HG02938 (cell line): Measurements from ENCODE around the gene ADGRA1.
"Not testable (repeated sequence)": the region's sequence is repeated elsewhere in the genome, so short reads cannot be mapped to it uniquely, and the experiment has no call there.

Source experiments
- ATAC-seq: cut with Tn5 transposase; IDR thresholded peaks from one replicate; pipeline ENCODE4 v1.9.1; 2021; ENCODE audit warnings: mild to moderate bottlenecking, moderate library complexity; ENCODE audit not compliant: unreplicated experiment

ADGRA1 gene, protein sequence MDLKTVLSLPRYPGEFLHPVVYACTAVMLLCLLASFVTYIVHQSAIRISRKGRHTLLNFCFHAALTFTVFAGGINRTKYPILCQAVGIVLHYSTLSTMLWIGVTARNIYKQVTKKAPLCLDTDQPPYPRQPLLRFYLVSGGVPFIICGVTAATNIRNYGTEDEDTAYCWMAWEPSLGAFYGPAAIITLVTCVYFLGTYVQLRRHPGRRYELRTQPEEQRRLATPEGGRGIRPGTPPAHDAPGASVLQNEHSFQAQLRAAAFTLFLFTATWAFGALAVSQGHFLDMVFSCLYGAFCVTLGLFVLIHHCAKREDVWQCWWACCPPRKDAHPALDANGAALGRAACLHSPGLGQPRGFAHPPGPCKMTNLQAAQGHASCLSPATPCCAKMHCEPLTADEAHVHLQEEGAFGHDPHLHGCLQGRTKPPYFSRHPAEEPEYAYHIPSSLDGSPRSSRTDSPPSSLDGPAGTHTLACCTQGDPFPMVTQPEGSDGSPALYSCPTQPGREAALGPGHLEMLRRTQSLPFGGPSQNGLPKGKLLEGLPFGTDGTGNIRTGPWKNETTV

DNA sequence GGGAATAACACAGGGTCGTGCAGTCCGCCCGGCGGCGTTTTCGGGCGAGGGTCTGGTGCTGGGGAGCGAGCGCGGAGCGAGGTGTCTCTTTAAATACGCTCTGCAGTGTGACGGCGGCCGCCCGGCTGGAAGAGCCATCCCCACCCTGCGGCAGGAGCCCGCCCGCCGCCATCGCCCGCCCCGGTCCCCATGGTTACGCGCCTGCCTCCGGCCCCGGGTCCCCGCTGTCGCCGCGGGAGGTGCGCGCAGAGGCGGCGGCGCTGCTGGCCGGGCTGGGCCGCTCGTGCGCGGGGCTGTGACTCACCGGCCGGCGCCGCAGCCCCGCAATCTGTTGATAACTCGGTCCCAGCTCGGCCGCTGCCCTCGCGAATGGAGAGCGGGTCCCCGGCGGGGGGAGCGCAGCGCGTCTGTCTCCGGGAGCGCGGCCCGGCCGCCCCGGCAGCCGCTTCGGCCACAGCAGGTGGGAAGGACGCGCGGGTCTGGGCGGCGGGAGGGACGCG lies at the start of gene ADGRA1:
Gene ADGRA1 (plus strand): TSS at position 246 of the 500 bp plus-strand sequence. CDS start 986 bp downstream, outside the sequence.
- ATAC-seq, result no peak

- no peak for ATAC-seq
These were observed 49.5 kb upstream of the ADGRA1 start for GRCh38 chr10:133038036-133038823.

GRCh38 chr10:133039107-133039802 lies 48.5 kb upstream of the ADGRA1 start:
- ATAC-seq, result no peak

DNA sequence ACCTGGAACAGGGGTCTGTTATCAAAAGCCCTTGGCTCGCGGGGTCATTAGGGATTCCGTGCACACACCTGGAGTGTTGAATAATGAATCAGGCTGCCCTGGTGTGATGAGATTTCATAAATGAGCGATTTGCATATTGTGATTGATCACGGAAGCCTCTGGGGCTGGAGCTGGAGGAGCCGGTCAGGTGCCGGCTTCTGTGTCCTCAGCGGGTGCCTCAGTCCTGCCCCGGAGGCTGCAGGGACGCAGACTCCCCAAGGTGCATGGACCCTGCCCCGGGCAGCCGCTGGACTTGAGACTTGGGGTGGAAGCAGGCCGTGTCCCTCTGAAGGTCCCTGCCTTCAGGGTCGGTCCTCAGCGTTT lies 47.9 kb upstream of the ADGRA1 start:
- ATAC-seq, result no peak

GRCh38 chr10:133040198-133040597 lies 47.5 kb upstream of the ADGRA1 start:
- ATAC-seq, result no peak

- ATAC-seq, result no peak
These were observed 46.6 kb upstream of the ADGRA1 start for GRCh38 chr10:133041101-133041500.

DNA sequence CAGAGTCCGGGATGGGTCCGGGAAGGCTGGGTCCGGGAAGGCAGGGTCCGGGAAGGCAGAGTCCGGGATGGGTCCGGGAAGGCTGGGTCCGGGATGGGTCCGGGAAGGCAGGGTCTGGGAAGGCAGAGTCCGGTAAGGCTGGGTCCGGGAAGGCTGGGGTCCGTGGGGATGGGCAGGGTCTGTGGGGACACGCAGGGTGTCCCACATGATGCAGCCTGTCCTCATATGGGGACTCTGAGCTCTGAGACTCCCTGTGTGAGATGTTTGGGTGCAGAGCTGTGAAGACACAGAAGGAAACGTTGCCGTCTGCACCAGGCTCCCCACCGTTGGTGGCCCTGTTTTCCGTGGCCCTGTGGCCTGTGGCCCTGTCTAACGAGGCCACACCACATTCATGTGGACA lies 45.7 kb upstream of the ADGRA1 start:
- no peak for ATAC-seq

- no peak for ATAC-seq
These were observed 44.9 kb upstream of the ADGRA1 start for GRCh38 chr10:133042816-133043215.

DNA sequence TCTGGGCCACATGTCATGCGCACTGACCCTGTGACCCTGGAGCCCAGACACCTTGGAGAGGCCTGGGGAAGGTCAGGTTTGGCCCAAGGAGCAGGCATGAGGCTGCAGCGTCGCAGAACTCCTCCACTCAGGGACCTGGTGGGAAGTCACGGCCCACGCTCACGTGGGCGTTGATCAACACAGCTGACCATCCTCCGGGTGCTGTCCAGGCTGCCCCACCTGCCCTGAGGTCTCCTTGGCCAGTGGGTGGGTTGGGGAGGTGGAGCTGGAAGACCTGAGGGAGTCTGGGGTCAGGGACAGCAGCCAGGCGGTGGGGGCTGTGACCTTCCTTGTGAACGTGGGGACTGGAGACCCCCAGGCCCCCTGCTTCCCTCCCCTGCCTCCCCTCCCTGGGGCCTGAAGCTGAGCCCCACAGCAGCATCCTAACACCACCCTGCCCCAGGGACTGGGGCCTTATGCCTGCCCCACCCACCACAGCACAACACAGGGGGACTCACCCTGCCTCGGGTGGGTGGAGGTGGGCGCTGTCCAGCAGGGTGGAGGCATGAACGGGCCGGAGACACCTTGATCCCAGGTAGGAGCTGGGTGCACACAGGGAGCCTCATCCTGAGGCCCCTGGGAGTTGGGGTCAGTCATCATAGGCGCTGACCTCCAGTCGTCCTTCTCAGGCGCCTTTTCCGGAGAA lies 44.0 kb upstream of the ADGRA1 start:
- ATAC-seq, result no peak

- no peak for ATAC-seq
These were observed 43.3 kb upstream of the ADGRA1 start for GRCh38 chr10:133044401-133044811.

DNA sequence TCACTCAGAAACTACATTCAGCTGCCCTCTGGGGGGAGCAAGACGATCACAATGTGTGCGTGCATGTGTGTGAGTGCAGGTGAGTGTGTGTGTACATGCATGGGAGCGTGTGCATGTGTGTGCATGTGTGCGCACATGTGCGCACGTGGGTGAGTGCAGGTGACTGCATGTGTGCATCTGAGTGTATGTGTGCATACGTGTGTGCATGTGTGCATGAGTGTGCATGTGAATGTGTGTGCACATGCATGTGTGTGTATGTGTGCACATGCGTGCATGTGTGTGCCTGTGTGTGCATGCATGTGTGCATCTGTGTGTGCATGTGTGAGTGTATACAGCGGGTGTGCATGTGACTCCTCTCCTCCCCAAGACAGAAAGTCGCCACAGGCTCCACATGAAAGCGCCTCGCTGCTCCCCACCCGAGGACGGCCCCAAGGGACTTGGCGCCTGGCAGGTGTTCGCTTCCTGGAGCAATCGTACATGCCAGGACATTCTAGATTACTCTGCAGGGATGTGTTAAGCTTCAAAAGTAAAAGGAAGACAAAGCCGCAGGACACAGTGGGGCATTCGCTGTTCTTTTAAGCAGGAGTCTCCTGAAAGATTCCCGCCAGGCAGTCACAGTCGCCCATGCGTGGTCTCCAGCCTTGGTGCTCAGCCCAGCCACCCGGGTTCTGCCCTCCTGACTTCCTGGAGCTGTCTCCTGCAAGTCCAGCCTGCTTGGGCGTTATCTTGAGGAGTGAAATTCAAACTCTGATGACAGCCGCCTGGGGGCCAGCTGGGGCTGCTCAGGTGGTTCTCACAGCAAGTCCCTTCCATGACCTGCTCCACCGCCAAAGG lies 42.0 kb upstream of the ADGRA1 start:
- ATAC-seq, result no peak

- ATAC-seq, result no peak
These were observed 41.3 kb upstream of the ADGRA1 start for GRCh38 chr10:133046390-133046765.

- ATAC-seq, result no peak
These were observed 40.1 kb upstream of the ADGRA1 start for GRCh38 chr10:133047526-133048123.

DNA sequence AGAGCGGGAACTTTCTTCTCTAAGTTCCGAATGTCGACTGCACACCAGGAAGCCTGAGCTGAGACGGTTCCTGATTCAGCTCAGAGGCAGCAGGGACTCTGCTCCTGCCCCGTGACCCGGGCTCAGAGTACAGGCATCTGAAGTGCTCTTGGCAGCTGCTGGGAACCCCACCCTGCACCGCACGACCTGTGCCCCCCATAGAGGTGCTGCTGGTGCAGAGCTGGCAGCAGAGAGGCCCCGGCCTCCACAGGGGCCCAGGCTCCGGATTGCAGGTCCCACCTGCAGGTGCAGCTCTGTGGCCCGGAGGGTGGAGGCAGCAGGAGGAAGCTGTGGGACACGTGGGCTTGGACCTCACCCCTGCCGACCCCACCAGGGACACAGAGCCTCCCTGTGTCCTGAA lies 39.5 kb upstream of the ADGRA1 start:
- no peak for ATAC-seq

DNA sequence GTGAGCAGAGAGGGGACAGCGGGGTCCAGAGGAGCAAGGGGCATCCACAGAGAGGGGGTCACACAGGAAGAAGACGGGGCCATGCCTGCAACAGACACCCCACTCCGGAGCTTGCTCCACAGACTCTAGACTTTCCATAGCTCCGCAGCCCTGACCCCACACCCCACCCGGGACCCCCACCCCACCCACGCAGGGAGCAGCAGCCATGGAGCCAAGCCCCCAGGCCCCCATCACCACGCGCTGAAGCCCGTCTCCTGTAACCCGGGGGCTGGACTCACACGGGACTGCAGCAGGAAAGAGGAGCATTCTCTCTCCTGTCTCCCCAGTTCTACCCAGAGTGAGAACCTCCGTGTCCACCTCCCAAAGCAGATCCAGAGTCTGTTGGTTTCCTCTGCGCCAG lies 38.8 kb upstream of the ADGRA1 start:
- ATAC-seq, result no peak

DNA sequence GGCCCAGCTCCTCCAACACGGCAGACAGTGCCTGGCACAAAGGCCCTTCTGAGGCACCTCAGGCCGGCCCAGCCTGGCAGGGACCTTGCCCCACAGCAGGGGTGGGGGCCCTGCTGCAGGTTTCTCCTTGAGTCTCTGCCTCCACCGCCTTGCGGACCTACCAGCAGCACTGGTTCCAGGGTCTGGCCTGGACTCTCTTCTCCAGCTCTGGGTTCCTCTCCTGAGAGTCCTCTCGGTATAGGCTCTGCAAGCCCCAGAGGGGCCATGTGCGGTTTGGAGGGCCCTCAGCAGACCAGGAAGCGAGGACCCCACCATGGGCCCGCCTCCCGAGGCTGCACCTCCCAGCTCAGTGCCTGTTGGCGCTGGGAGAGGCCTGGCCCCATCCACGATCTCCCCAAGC lies 38.1 kb upstream of the ADGRA1 start:
- no peak for ATAC-seq

DNA sequence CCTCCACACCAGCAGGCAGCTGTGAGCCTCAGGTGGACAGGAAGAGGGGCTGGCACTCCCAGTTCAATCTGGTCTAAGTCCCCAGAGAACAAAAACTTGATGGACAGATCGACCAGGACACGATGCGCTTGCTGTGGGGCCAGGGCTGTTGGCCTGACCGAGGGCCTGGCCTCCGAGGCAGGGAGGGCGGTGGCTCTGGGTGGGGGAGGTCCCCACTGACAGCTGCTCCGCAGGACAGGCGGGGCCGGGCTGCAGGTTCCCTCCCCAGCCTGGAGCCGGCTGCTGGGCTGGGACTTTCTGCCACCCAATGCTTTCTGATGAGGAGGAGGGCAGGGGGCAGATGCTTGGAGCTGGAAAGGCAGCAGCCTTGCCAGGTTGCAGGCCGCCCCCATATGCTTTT lies 37.4 kb upstream of the ADGRA1 start:
- no peak for ATAC-seq

DNA sequence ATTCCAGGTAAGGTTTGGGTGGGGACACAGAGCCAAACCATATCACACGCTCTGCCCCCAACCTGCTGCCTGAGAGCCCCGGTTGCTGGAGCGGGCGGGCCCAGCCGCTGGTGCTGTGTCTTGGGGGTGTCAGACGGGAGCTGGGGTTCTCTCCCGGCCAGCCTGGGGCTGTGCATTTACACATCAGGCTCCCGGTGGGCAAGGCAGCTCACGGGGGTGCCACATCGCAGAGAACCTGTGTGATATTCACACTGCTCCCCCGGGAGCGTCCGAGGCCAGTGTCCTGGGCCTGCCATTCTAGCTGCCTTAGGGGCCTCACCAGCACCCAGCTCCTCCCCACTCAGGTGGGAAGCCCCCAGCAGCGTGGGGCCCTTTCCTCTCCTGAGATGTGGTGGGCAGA lies 35.6 kb upstream of the ADGRA1 start:
- no peak for ATAC-seq

DNA sequence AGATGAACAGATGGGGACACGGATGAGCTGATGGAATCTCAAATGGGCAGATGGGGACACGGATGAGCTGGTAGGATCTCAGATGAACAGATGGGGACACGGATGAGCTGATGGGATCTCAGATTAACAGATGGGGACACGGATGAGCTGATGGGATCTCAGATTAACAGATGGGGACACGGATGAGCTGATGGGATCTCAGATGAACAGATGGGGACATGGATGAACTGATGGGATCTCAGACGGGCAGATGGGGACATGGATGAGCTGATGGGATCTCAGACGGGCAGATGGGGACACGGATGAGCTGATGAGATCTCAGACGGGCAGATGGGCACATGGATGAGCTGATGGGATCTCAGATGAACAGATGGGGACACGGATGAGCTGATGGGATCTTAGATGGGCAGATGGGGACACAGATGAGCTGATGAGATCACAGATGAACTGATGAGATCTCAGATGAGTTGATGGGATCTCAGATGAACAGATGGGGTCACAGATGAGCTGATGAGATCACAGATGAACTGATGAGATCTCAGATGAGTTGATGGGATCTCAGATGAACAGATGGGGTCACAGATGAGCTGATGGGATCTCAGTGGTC lies 34.1 kb upstream of the ADGRA1 start:
- ATAC-seq, result not testable (repeated sequence)
